Endothelial cell of hepatic sinusoid (primary cell): Measurements from ENCODE around the gene IFRD1.
"Not testable (repeated sequence)": the region's sequence is repeated elsewhere in the genome, so short reads cannot be mapped to it uniquely, and the experiment has no call there.

Experiments
- in situ Hi-C: cut with HindIII; loops from 2 replicates; pipeline ENCODE4 v1.10.0; 2017; ENCODE audit warnings: low sequenced_read_pairs

Gene IFRD1

DNA sequence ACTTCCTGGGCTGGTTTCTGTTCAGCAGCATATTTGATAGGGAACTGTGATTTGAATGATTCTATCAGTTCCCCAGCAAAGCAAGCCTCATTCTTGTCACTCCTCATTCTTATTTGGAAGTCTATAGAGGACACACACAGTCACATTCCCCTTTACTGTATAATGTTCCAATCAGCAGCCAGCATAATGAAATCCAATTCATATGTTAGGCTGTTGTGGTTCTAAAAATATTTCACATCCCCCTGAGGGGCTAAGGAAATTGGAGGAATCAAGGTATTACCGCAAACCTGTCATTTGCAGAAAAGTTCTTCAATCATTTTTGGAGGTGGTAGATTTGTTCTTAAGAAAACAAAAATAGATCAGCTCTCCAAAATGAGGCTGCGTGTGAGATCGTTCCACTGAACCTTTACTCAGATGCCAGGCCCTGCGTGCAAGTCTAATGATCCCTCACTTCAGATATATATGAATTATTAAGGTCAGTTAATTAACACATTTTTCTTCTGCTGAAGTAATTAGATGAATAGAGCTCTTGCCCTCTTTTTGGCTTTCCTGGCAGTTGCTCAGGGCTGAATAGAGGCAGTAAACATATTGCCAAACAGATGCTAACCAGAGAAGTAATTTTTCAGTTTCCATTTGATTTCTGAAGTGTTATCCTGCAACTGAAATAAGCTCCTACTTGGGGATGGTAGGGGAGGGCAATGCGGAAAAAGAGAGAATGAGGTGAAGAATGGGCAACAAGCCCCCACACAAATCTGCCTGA is 62.4 kb downstream of the IFRD1 start:
- in situ Hi-C loops, result no loop called here

- in situ Hi-C loops, result no loop called here
Observed at GRCh38 chr7:112515989-112516388, 65.7 kb downstream of the IFRD1 start.

DNA sequence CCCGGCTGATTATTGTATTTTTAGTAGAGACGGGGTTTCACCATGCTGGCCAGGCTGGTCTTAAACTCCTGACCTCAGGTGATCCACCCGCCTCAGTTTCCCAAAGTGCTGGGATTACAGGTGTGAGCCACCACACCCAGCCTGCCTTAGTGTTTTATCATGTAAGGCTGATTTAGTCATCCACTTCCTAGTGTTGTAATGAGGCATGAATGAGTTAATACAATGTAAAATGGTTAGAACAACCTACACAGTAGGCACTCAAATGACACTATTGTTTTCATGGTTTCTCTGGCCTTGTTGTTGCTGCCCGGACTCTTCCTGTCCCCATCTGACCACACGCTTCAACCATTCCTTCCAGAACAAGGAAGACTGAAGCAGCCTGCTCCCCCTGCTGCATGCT is 66.2 kb downstream of the IFRD1 start:
- in situ Hi-C loops, result not testable (repeated sequence)

DNA sequence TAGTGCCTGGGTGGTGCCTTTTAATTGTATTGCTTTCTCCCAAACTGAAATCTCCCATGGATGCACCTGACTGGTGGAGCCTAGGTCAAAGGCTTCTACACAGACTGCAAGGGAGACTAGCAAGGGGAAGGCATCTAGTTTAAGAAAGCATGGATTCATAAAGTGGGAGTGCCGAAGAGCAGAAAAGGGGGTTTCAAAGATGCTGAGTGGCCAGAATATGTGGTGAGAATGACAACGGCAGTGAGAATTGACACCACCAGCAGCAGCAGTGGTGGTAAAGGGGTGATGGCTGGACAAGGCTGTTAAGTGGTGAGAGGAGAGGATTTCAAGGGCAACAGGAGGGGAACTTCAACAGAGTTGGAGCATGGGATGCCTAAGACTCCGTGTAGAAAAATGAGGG is 67.2 kb downstream of the IFRD1 start:
- in situ Hi-C loops, result no loop called here

- in situ Hi-C loops, result no loop called here
Observed at GRCh38 chr7:112520787-112521186, 70.5 kb downstream of the IFRD1 start.

- in situ Hi-C loops, result no loop called here
Observed at GRCh38 chr7:112521942-112522341, 71.7 kb downstream of the IFRD1 start.

GRCh38 chr7:112523871-112524270 is 73.6 kb downstream of the IFRD1 start:
- in situ Hi-C loops, result no loop called here
